Left renal pelvis (tissue), 4 donors: ENCODE data around the gene POSTN. TPM values are rescaled to one million over a fixed set of nuclear protein-coding genes. Genes with fewer than 3 reads are reported as not detected.

Experiments used
- DNase-seq, 4 donors: peaks; one replicate each; pipeline ENCODE4 v3.0.0-alpha.2; 2013; ENCODE audit warnings: low read depth in 4 of 4, low spot score in 3 of 4
- polyA plus RNA-seq, 4 donors: library from polyadenylated mRNA; unstranded; fragments of 120-200 nt; gene quantifications; one replicate each; pipeline ENCODE4 v1.2.1, GENCODE V29; 2013; ENCODE audit not compliant: insufficient read length in 4 of 4

Gene POSTN
- polyA plus RNA-seq, result 1,000 to 10,000 TPM in 1 of 4 donors, 100 to 1,000 TPM in 3; 283 to 5,755 (median 546) TPM

GRCh38 chr13:37598597-37598996, at the start of gene POSTN:
Gene POSTN, minus strand, starts transcription at chr13:37598768. Its CDS starts 42 bp downstream, at chr13:37598726.
- peak in 1 of 4 donors; percentile 40 for DNase-seq

- no peak for DNase-seq
Observed at GRCh38 chr13:37647031-37647650, 48.6 kb upstream of the POSTN start.

- DNase-seq, result no peak
Observed at GRCh38 chr13:37646531-37646930, 48.0 kb upstream of the POSTN start.

GRCh38 chr13:37645181-37645740, 46.7 kb upstream of the POSTN start:
- no peak for DNase-seq

- DNase-seq, result no peak
Observed at GRCh38 chr13:37641391-37641790, 42.8 kb upstream of the POSTN start.

GRCh38 chr13:37640499-37640898, 41.9 kb upstream of the POSTN start:
- DNase-seq, result peak in 1 of 4 donors; percentile 33

- DNase-seq, result no peak
Observed at GRCh38 chr13:37636701-37637100, 38.1 kb upstream of the POSTN start.

- DNase-seq, result no peak
Observed at GRCh38 chr13:37632294-37632693, 33.7 kb upstream of the POSTN start.

GRCh38 chr13:37627428-37627827, 28.9 kb upstream of the POSTN start:
- DNase-seq, result no peak

- no peak for DNase-seq
Observed at GRCh38 chr13:37621811-37622361, 23.3 kb upstream of the POSTN start.

GRCh38 chr13:37618554-37618953, 20.0 kb upstream of the POSTN start:
- DNase-seq, result no peak

GRCh38 chr13:37617173-37617572, 18.6 kb upstream of the POSTN start:
- DNase-seq, result no peak

- DNase-seq, result no peak
Observed at GRCh38 chr13:37616131-37616530, 17.6 kb upstream of the POSTN start.

- no peak for DNase-seq
Observed at GRCh38 chr13:37615276-37615675, 16.7 kb upstream of the POSTN start.

GRCh38 chr13:37613638-37614037, 15.1 kb upstream of the POSTN start:
- DNase-seq, result no peak

GRCh38 chr13:37613236-37613635, 14.7 kb upstream of the POSTN start:
- no peak for DNase-seq

- no peak for DNase-seq
Observed at GRCh38 chr13:37608750-37609339, 10.3 kb upstream of the POSTN start.

GRCh38 chr13:37602733-37603381, 4.3 kb upstream of the POSTN start:
- no peak for DNase-seq

GRCh38 chr13:37601648-37602440, 3.3 kb upstream of the POSTN start:
- no peak for DNase-seq

GRCh38 chr13:37599519-37599918, 951 bp upstream of the POSTN start:
- no peak for DNase-seq
